Lower leg skin (tissue), 3 donors: ENCODE measurements around the gene ZNF79.

Source experiments
- CTCF ChIP-seq, 3 donors: fragments of 450-650 bp; IDR thresholded peaks; one replicate each; pipeline ENCODE4 v1.5.1; 2016; ENCODE audit warnings: antibody characterized with exemption in 3 of 3, mild to moderate bottlenecking in 3 of 3, moderate library complexity in 2 of 3
- POLR2A ChIP-seq, 2 donors: fragments of 450-650 bp; IDR thresholded peaks; one replicate each; pipeline ENCODE4 v1.6.1; 2016 to 2017; ENCODE audit warnings: antibody characterized with exemption in 2 of 2, mild to moderate bottlenecking in 1 of 2, moderate library complexity in 1 of 2

DNA sequence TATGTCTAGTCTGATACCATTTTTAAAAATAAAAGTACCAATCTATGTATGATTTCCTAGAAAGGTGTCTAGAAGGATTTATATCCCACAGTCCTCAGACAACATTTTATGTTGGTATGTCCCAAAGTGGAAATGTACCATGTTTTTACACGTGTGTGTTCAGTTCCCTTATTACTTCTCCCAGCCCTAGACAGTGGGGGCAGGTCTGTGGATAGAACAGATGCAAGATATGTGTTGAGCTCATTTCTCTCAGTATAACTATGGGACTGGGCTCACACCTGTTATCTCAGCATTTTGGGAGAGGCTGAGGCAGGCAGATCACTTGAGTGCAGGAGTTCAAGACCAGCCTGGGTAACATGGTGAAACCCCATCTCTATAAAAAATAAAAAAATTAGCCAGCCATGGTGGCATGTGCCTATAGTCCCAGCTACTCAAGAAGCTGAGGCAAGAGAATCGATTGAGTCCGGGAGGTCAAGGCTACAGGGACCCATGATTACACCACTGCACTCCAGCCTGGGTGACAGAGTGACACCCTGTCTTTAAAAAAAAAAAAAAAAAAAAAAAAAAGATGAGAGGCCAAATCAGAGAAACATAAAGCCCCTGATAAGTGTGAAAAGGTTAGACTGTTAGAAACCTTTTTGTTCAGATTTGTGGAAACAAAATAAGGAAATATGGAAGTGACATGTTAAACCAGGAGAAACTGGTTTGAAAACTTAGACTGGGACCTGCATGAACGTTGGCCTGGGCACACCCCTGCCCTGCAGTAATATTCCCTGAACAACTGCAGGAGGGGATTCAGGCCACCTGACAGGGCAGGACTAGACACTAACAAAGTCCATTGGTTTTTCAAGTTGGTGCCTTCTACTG is 34.6 kb upstream of the ZNF79 start:
- TF ChIP-seq CTCF (IDR thresholded peaks at IDR 0.05) (no peak), POLR2A (IDR thresholded peaks at IDR 0.05) (no peak)
